ENCODE results near the gene UFD1. TPM values are rescaled to one million over a fixed set of nuclear protein-coding genes. Genes with fewer than 3 reads are reported as not detected.

The UFD1 gene
- total RNA-seq, 2 experiments from 2014 or later, result 68.5 to 77.4 TPM

- H3K27ac Mint-ChIP-seq, result no peak overlapping the region
Measured at GRCh38 chr22:19456541-19456940, 22.5 kb downstream of the UFD1 start.

GRCh38 chr22:19455585-19456370, 23.2 kb downstream of the UFD1 start:
- CTCF ChIA-PET, result no interaction called here
- POLR2A ChIA-PET, result no interaction called here
- H3K36me3 ChIP-seq (ENCODE audit: insufficient read depth, low read length), result peaks cover 72% of the 10 kb centered on the region

More at GRCh38 chr22:19456541-19456940, 22.5 kb downstream of the UFD1 start:
- Histone ChIP-seq H3K27me3 (ENCODE audit: control insufficient read depth in 1 of 2, insufficient read depth in 2 of 2, low read length in 2 of 2) (no peaks in the 10 kb centered on the region), H3K27ac (ENCODE audit: low read depth in 1 of 2, low read length in 2 of 2) (no peak overlapping the region), H3K36me3 (ENCODE audit: insufficient read depth, low read length) (peaks cover 74% of the 10 kb centered on the region), H3K9me3 (ENCODE audit: control insufficient read depth in 1 of 2, insufficient read depth in 1 of 2, low read length in 2 of 2) (no peaks in the 10 kb centered on the region), H3K4me3 (ENCODE audit: low read length) (no peak overlapping the region), H3K4me1 (ENCODE audit: insufficient read depth, low read length) (no peaks in the 10 kb centered on the region)
- no peaks in the 10 kb centered on the region for H3K9me3 Mint-ChIP-seq
- CTCF ChIA-PET, result no interaction called here
- H3K36me3 Mint-ChIP-seq (ENCODE audit: low read depth), result peaks cover 83% of the 10 kb centered on the region
- H3K27me3 Mint-ChIP-seq, result no peaks in the 10 kb centered on the region
- TF ChIP-seq CTCF (IDR thresholded peaks at IDR 0.05), result no peak
- no peaks in the 10 kb centered on the region for H3K4me1 Mint-ChIP-seq (ENCODE audit: low read depth)
- intact Hi-C loops (cut with DNase I, micrococcal nuclease), result no loop called here
- ATAC-seq (ENCODE audit: poor library complexity) (no peak), DNase-seq (no peak)
- POLR2A ChIA-PET, result no interaction called here
- H3K4me3 Mint-ChIP-seq, result no peak overlapping the region

GRCh38 chr22:19455033-19455432, 24.0 kb downstream of the UFD1 start:
- DNase-seq (no peak), ATAC-seq (ENCODE audit: poor library complexity) (no peak)
- Mint-ChIP-seq H3K36me3 (ENCODE audit: low read depth) (peaks cover 83% of the 10 kb centered on the region), H3K27ac (no peak overlapping the region), H3K9me3 (no peaks in the 10 kb centered on the region), H3K4me3 (no peak overlapping the region), H3K27me3 (no peaks in the 10 kb centered on the region), H3K4me1 (ENCODE audit: low read depth) (peaks cover 4% of the 10 kb centered on the region)
- no peaks in the 10 kb centered on the region for H3K9me3 ChIP-seq (ENCODE audit: control insufficient read depth in 1 of 2, insufficient read depth in 1 of 2, low read length in 2 of 2)
- intact Hi-C loops (cut with DNase I, micrococcal nuclease), result no loop called here
- POLR2A ChIA-PET, result no interaction called here
- H3K4me3 ChIP-seq (ENCODE audit: low read length), result no peak overlapping the region
- H3K27me3 ChIP-seq (ENCODE audit: control insufficient read depth in 1 of 2, insufficient read depth in 2 of 2, low read length in 2 of 2), result no peaks in the 10 kb centered on the region
- no peak for TF ChIP-seq CTCF (IDR thresholded peaks at IDR 0.05)
- H3K4me1 ChIP-seq (ENCODE audit: insufficient read depth, low read length), result no peaks in the 10 kb centered on the region
- H3K36me3 ChIP-seq (ENCODE audit: insufficient read depth, low read length), result peaks cover 70% of the 10 kb centered on the region
- CTCF ChIA-PET, result no interaction called here
- H3K27ac ChIP-seq (ENCODE audit: low read depth in 1 of 2, low read length in 2 of 2), result no peak overlapping the region

More at GRCh38 chr22:19455585-19456370, 23.2 kb downstream of the UFD1 start:
- no peak for TF ChIP-seq CTCF (IDR thresholded peaks at IDR 0.05)
- no peak overlapping the region for H3K4me3 Mint-ChIP-seq
- Histone ChIP-seq H3K27ac (ENCODE audit: low read depth in 1 of 2, low read length in 2 of 2) (no peak overlapping the region), H3K4me1 (ENCODE audit: insufficient read depth, low read length) (no peaks in the 10 kb centered on the region), H3K9me3 (ENCODE audit: control insufficient read depth in 1 of 2, insufficient read depth in 1 of 2, low read length in 2 of 2) (no peaks in the 10 kb centered on the region), H3K4me3 (ENCODE audit: low read length) (no peak overlapping the region), H3K27me3 (ENCODE audit: control insufficient read depth in 1 of 2, insufficient read depth in 2 of 2, low read length in 2 of 2) (no peaks in the 10 kb centered on the region)
- no peak for DNase-seq
- H3K27ac Mint-ChIP-seq, result no peak overlapping the region
- H3K36me3 Mint-ChIP-seq (ENCODE audit: low read depth), result peaks cover 84% of the 10 kb centered on the region
- intact Hi-C loops (cut with DNase I, micrococcal nuclease), result no loop called here
- no peaks in the 10 kb centered on the region for H3K4me1 Mint-ChIP-seq (ENCODE audit: low read depth)
- H3K27me3 Mint-ChIP-seq, result no peaks in the 10 kb centered on the region
- no peaks in the 10 kb centered on the region for H3K9me3 Mint-ChIP-seq
- ATAC-seq (ENCODE audit: poor library complexity), result no peak

Measured in CD4-positive, alpha-beta T cell (primary cell).